ENCODE measurements around the gene NUDT9.
"Not testable (repeated sequence)": the region's sequence is repeated elsewhere in the genome, so short reads cannot be mapped to it uniquely, and the experiment has no call there.

The NUDT9 gene

DNA sequence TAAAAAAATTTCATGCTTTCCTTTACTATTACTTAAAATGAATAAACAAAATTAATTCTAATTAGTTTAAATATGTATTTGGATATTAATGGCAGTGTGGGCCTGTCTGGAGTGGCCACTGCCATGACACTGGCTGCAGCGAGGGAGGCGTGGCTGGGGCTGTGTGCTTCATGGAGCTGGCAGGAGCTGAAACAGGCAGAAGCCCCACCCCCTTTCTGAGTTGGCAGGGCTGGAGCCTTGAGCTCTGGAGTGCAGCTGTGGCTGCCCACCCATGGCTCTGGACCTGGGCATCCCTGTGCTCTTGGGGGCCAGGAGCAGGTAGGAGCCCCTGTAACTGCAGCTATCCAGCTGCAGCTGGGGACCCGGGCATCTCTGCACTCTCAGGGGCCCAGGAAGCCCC lies 23.2 kb upstream of the NUDT9 start:
- H3K4me3 ChIP-seq = no peak overlapping the region
- H3K4me1 ChIP-seq = no peaks in the 10 kb centered on the region
- H3K27ac ChIP-seq = no peak overlapping the region
- no peak for TF ChIP-seq Cebpa-rat (IDR thresholded peaks at IDR 0.05)
- H3K9ac ChIP-seq = no peak overlapping the region
- no peaks in the 10 kb centered on the region for H4K20me1 ChIP-seq
- peaks cover 15 to 26% (median 18%) of the 10 kb centered on the region in 11 experiments for H3K9me3 ChIP-seq (replicated peaks in 1 of 11)
- H3K27me3 ChIP-seq = no peaks in the 10 kb centered on the region
- 0 out of 22 replicates have a peak, but pooled peaks cover 0 to 4% (median 0%) of the 10 kb centered on the region in 11 experiments for H3K36me3 ChIP-seq
- no peak overlapping the region for H3K4me2 ChIP-seq

DNA sequence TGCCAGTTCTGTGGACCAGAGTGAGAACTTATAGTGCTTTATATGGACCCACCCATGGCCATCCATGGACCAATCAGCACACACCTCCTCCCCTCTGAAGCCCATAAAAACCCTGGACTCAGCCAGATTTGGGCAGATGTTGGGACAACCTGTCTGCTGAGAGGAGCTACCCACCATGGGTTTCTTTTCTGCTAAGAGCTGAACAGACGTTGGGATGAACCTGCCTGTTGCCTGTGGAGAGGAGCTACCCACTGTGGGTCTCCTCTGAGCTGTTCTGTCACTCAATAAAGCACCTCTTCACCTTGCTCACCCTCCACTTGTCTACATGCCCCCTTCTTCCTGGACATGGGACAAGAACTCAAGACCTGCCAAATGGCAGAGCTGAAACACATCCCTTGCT lies 22.4 kb upstream of the NUDT9 start:
- no peak overlapping the region for H3K9ac ChIP-seq
- H3K9me3 ChIP-seq (replicated peaks in 1 of 11) = peaks cover 15 to 32% (median 19%) of the 10 kb centered on the region in 11 experiments
- no peak overlapping the region for H3K4me3 ChIP-seq
- H3K27ac ChIP-seq = no peak overlapping the region
- no peak overlapping the region for H3K4me2 ChIP-seq
- no peak for TF ChIP-seq Cebpa-rat (IDR thresholded peaks at IDR 0.05)
- H3K27me3 ChIP-seq = no peaks in the 10 kb centered on the region
- no peaks in the 10 kb centered on the region for H4K20me1 ChIP-seq
- H3K4me1 ChIP-seq = no peaks in the 10 kb centered on the region
- H3K36me3 ChIP-seq = 0 out of 22 replicates have a peak, but pooled peaks cover 0 to 4% (median 0%) of the 10 kb centered on the region in 11 experiments

DNA sequence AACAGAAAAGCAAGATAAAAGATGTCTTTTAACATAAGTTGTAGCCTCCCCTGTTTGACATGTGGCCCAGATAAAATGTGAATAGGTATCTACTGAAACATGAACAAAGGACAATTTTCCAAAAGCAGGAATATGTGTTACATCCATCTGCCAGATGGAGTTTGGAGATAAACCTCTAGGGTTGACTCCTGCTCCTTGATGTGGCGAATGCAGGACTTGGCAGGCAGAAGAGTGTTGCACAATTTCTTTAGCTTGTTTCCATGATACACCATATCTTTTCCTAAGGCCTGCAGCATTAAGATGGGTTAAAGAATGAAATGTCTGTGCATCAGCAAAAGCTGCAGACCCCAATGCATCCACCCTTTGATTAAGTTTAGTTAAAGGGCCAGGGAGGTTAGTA lies 18.6 kb upstream of the NUDT9 start:
- Histone ChIP-seq H3K4me1 (peaks cover 0 to 13% (median 2%) of the 10 kb centered on the region in 10 experiments; a peak in 8 of 20 replicates), H3K9me3 (replicated peaks in 1 of 11) (peaks cover 15 to 33% (median 20%) of the 10 kb centered on the region in 11 experiments)
- not testable (repeated sequence) for H3K4me3 ChIP-seq, H3K4me2 ChIP-seq, H4K20me1 ChIP-seq, H3K27ac ChIP-seq, H3K36me3 ChIP-seq, H3K27me3 ChIP-seq, H3K9ac ChIP-seq

DNA sequence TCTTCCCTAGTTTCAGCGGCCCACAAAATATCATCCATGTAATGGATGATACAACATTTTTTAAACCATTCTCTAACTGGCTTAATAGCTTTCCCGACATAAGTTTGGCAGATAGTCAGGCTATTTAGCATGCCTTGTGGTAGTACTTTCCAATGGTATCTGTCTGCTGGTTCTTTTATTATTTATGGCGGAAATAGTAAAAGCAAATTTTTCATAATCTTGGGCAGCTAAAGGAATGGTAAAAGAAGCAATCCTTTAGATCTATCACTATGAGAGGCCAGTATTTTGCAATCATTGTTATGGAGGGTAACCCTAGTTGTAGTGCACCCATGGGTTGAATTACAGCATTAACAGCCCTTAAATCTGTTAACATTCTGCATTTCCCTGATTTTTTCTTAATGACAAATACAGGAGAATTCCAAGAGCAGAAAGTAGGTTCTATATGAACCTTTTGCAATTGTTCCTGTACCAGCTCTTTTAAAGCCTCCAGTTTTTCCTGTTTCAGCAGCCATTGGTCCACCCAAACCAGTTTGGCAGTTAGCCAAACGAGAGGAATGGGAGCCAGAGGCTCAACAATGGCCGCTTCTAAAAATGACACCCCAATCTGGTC lies 17.1 kb upstream of the NUDT9 start:
- Histone ChIP-seq H4K20me1 (no peaks in the 10 kb centered on the region), H3K4me1 (peaks cover 0 to 13% (median 2%) of the 10 kb centered on the region in 10 experiments; a peak in 8 of 20 replicates), H3K27ac (no peak overlapping the region), H3K4me2 (no peak overlapping the region), H3K9me3 (replicated peaks in 1 of 11) (peaks cover 3 to 20% (median 8%) of the 10 kb centered on the region in 11 experiments), H3K36me3 (no peaks in the 10 kb centered on the region), H3K27me3 (no peaks in the 10 kb centered on the region), H3K4me3 (no peak overlapping the region), H3K9ac (no peak overlapping the region)
- TF ChIP-seq Cebpa-rat (IDR thresholded peaks at IDR 0.05) = no peak

DNA sequence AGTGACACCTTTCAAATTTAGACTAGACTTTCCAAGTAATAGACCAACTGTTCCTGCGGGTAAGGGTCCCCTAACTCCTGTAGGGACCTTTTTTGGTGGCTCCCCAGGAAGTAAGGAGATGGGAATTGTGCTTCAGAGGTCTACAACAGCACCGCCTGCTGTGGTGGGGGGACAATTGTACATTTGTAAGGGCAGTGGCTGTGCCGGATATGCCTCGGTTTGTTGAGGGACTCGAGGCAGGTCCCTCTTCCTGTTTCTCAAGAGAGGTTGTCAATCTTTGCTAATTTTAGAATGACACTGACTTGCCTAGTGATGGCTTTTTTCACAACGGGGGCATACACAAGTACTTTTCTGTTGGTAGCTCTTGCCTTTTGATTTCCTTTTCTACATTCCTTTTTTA lies 15.9 kb upstream of the NUDT9 start:
- H3K9ac ChIP-seq = no peak overlapping the region

DNA sequence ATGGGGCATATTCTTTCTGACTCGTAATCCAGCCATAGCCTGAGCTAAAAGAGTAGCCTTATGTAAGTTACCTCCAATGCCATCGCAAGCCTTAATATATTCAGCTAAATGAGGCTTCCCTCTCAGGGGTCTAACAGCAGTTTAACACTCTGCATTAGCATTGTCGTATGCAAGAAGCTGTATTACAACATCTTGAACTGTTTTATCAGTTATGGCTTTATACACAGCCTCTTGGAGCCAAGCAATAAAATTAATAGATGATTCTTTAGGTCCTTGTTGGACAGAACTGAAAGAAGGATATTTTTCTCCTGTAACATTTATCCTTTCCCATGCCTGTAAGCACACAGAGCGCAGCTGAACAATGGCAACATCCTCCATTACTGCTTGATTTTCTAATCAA lies 15.5 kb upstream of the NUDT9 start:
- H3K9ac ChIP-seq; H3K27me3 ChIP-seq; H3K9me3 ChIP-seq (replicated peaks in 1 of 11); H3K36me3 ChIP-seq; H3K4me3 ChIP-seq; H3K27ac ChIP-seq; H4K20me1 ChIP-seq: not testable (repeated sequence)
- peaks cover 0 to 13% (median 2%) of the 10 kb centered on the region in 10 experiments; a peak in 8 of 20 replicates for H3K4me1 ChIP-seq
- H3K4me2 ChIP-seq = peak overlapping the region in 8 of 11 experiments; percentile 1 to 56 (median 28); a peak in 9 of 22 replicates

More for the DNA sequence above, 15.9 kb upstream of the NUDT9 start:
- TF ChIP-seq Cebpa-rat (IDR thresholded peaks at IDR 0.05) = no peak
- H3K9me3 ChIP-seq (replicated peaks in 1 of 11) = peaks cover 0 to 13% (median 0%) of the 10 kb centered on the region in 11 experiments; a peak in 7 of 22 replicates
- no peaks in the 10 kb centered on the region for H4K20me1 ChIP-seq
- H3K4me1 ChIP-seq = peaks cover 0 to 13% (median 2%) of the 10 kb centered on the region in 10 experiments; a peak in 8 of 20 replicates
- H3K27me3 ChIP-seq = no peaks in the 10 kb centered on the region
- no peak overlapping the region for H3K27ac ChIP-seq
- peak overlapping the region in 9 of 11 experiments; percentile 1 to 56 (median 27); a peak in 10 of 22 replicates for H3K4me2 ChIP-seq
- H3K4me3 ChIP-seq = no peak overlapping the region
- H3K36me3 ChIP-seq = no peaks in the 10 kb centered on the region

DNA sequence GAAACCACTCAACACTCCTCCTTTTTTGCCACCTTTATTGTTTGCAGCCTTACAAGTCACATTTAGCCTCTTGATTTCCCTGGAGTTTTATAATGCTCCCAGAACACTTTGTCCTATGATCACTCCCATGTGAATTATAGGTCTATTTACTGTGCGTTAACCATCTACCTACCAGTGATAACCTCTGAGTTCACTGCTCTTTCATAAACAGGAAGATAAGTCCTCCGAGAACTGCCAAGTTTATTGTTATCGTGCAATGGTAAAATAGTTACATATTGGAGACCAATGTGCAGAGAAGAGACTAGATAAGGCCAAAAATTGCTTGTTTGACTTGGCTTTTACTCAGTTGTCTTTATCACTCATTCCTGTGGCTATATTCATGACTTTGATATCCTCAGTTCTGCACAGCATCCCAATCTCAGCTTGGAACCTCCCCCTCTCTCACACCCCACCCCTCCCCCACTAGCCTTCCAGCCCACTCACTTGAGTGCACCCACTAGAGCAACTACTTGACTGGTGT lies 12.9 kb upstream of the NUDT9 start:
- H3K4me1 ChIP-seq = peaks cover 0 to 13% (median 2%) of the 10 kb centered on the region in 10 experiments; a peak in 8 of 20 replicates
- no peak overlapping the region for H3K9ac ChIP-seq
- no peaks in the 10 kb centered on the region for H4K20me1 ChIP-seq
- H3K9me3 ChIP-seq (replicated peaks in 1 of 11) = peaks cover 0 to 13% (median 5%) of the 10 kb centered on the region in 11 experiments; a peak in 12 of 22 replicates
- H3K4me3 ChIP-seq = no peak overlapping the region
- no peaks in the 10 kb centered on the region for H3K27me3 ChIP-seq
- H3K27ac ChIP-seq = no peak overlapping the region
- H3K4me2 ChIP-seq = no peak overlapping the region
- H3K36me3 ChIP-seq = no peaks in the 10 kb centered on the region
- no peak for TF ChIP-seq Cebpa-rat (IDR thresholded peaks at IDR 0.05)

DNA sequence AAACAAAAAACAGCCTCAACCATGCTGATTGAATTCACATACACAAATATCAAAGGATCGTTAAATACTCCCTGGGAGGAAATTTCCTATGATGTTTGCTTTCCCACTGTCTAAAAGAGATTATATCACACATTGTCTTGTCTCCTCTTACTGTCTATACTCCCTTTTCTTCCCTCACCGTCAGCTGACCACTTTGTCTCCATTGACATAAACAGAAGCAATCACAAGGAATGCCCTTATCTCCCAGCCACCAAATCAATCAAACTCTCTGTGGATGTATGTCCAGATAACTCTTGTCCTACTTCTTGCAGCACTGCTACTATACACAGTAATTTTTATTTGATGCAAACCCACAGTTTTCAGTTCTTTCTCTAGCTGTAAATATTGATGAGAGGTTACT lies 12.2 kb upstream of the NUDT9 start:
- TF ChIP-seq Cebpa-rat (IDR thresholded peaks at IDR 0.05) = no peak
- Histone ChIP-seq H3K27ac (no peak overlapping the region), H3K4me1 (peaks cover 0 to 13% (median 2%) of the 10 kb centered on the region in 10 experiments; a peak in 8 of 20 replicates), H3K27me3 (no peaks in the 10 kb centered on the region), H3K9ac (no peak overlapping the region), H3K4me2 (no peak overlapping the region), H3K4me3 (no peak overlapping the region), H3K36me3 (no peaks in the 10 kb centered on the region), H3K9me3 (replicated peaks in 1 of 11) (peaks cover 0 to 10% (median 5%) of the 10 kb centered on the region in 11 experiments; a peak in 10 of 22 replicates), H4K20me1 (no peaks in the 10 kb centered on the region)

DNA sequence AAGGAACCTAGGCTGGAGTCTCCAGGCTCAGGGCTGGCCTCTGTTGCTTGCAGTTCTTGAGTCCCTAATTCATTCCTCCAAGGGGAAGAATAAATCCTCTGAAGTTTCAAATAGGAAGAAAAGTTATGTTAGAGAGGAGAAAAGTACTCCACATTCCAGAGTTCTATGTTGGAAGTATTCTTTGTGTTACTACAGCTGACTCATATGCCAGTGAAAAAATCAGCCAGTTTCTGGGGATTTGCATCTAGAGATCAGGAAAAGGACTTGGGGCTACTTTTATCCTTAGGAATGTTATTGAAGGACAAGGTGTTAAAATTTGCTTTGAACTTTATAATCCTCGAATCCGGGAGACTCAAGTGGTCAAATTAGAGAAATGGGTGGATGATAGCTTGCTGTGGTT lies 11.7 kb upstream of the NUDT9 start:
- Histone ChIP-seq H3K9ac (no peak overlapping the region), H4K20me1 (no peaks in the 10 kb centered on the region), H3K27me3 (no peaks in the 10 kb centered on the region), H3K27ac (no peak overlapping the region), H3K4me2 (no peak overlapping the region), H3K36me3 (no peaks in the 10 kb centered on the region), H3K4me3 (no peak overlapping the region), H3K4me1 (peaks cover 0 to 13% (median 2%) of the 10 kb centered on the region in 10 experiments; a peak in 8 of 20 replicates), H3K9me3 (replicated peaks in 1 of 11) (peaks cover 0 to 8% (median 4%) of the 10 kb centered on the region in 11 experiments; a peak in 8 of 22 replicates)
- no peak for TF ChIP-seq Cebpa-rat (IDR thresholded peaks at IDR 0.05)

DNA sequence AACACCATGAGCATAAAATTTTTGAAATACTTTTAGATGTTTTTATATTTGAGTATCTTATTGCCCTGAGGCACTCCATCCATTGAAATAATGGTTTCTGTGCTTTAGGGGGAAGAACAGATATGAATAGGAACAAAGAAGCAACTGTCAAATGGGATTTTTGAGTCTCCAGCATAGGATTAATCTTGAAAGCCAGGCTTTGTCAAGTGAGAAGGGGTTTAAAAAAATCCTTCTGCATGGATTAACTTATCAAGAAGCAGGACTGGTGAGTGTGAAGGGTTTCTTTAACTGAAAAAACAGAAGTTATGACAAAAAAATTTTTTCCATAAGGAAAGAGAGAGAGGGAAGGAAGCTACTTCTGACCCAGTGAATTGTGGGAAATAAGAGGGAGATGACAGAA lies 7.6 kb upstream of the NUDT9 start:
- H3K4me1 ChIP-seq = no peaks in the 10 kb centered on the region
- peaks cover 6 to 24% (median 11%) of the 10 kb centered on the region in 11 experiments; a peak in 19 of 22 replicates for H3K9me3 ChIP-seq (replicated peaks in 1 of 11)
- no peak for TF ChIP-seq Cebpa-rat (IDR thresholded peaks at IDR 0.05)
- no peak overlapping the region for H3K4me2 ChIP-seq
- no peak overlapping the region for H3K27ac ChIP-seq
- H4K20me1 ChIP-seq = no peaks in the 10 kb centered on the region
- no peaks in the 10 kb centered on the region for H3K27me3 ChIP-seq
- no peaks in the 10 kb centered on the region for H3K36me3 ChIP-seq
- no peak overlapping the region for H3K4me3 ChIP-seq
- H3K9ac ChIP-seq = no peak overlapping the region
